HG03095 (cell line): Measurements from ENCODE around the gene FRAT2.
A peak's percentile ranks its signal among the peaks of the same experiment; 100 is the strongest.

Experiments used
- ATAC-seq: cut with Tn5 transposase; IDR thresholded peaks from one replicate; pipeline ENCODE4 v1.9.1; 2021; ENCODE audit warnings: moderate library complexity; ENCODE audit not compliant: unreplicated experiment

FRAT2 gene, protein sequence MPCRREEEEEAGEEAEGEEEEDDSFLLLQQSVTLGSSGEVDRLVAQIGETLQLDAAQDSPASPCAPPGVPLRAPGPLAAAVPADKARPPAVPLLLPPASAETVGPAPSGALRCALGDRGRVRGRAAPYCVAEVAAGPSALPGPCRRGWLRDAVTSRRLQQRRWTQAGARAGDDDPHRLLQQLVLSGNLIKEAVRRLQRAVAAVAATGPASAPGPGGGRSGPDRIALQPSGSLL

DNA sequence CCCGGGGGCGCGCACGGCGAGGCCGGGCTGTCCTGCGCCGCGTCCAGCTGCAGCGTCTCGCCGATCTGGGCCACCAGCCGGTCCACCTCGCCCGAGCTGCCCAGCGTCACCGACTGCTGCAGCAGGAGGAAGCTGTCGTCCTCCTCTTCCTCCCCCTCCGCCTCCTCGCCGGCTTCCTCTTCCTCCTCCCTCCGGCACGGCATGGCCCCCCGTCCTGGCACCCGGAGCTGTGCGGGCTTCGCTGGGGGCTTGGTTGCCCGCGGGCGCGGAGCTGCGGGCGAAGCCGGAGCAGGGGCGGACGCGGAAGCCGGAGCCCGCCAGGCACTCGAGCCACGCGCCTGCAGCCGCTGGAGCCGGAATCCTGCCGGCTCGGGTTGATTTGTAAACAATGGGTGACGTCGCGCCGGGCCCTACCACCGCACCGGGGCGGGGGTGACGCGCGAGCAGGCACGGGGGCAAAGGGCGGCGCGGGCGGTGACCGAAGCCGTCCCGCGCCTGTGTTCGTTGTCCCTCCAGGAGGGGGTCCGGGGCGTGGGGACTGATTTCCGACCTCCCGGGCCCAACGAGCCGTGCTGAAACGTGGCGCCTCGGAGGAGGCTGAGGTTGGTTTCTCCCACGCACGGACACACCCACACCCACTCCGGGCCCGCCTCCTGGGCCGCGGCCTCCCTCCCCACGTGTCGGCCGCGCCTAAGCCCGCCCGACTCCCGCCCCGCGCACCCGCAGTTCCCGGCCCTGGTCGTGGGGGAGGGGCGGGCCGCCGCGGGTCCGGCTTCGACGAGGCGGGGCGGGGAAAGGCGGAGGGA, at the start of gene FRAT2:
FRAT2 (minus strand) TSS at position 360 of the 806 bp plus-strand sequence; CDS start at position 203, 157 bp downstream.
- peak; percentile 84 for ATAC-seq

DNA sequence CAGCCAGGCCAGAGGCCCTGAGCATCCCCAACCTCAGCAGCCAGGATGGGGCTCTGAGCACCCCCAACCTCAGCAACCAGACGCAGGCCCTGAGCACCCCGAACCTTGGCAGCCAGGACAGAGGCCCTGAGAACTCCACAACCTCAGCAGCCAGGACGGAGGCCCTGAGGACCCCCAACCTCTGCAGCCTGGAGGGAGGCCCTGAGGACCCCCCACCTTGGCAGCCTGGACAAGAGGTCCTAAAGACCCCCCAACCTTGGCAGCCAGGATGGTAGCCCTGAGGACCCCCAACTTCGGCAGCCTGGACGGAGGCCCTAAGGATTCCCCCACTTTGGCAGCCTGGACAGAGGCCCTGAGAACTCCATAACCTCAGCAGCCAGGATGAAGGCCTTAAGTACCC, 49.6 kb upstream of the FRAT2 start:
- ATAC-seq, result no peak

DNA sequence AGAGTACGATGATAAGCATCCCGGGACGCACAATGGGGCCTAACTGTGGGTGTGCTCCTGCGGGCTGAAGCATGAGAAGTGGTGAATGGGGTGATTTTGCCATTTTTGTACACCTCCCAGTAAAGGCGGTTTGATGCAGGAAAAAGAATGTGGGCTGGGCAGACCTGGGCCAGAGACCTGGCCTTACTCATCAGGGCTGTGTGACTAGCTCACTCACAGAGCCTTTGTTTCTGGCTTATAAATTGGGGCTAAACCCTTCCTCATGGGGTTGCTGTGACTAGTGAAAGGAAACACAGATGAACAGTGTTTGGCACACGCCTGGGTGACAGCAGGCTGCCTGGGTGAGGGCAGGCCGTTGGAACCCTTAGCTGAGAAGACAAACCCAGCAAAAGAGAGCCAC, 48.6 kb upstream of the FRAT2 start:
- no peak for ATAC-seq

DNA sequence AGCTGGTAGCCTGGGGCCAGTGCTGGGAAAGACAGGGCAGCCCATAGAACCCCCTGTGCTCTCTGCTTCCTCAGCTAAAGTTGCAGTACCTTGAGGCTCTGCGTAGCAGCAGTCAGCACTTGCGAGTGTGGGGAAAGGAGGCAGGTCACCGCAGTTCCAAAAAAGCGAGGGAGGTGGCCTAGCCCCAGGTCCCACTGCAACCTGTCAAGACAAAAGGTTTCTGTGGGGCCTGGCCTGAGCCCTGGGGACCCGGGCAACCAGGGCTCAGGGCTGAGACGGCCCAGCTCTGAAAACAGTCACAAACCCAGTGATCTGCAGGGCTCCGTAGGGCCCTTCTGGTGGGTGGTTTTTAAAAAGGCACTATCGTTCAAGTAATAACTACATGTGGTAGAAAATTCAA, 47.1 kb upstream of the FRAT2 start:
- no peak for ATAC-seq

DNA sequence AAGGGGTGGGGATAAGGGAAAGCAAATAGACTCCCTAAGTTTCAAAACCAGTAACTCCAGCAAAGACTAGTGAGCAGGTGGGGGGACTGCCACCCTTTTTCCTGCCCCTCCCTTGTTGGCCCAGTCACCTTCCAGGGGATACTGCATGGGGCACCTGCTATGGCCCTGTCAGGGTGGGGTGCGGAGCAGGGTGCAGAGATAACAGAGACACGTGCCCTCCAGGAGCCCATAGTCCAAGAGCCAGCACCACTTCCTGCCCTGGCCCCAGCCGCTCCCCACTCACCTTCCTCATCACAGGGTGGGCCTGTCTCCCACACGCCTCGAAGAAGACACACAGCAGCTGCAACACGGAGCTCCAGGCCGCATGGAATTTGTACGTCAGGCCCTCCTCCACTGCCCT, 46.0 kb upstream of the FRAT2 start:
- ATAC-seq, result no peak

DNA sequence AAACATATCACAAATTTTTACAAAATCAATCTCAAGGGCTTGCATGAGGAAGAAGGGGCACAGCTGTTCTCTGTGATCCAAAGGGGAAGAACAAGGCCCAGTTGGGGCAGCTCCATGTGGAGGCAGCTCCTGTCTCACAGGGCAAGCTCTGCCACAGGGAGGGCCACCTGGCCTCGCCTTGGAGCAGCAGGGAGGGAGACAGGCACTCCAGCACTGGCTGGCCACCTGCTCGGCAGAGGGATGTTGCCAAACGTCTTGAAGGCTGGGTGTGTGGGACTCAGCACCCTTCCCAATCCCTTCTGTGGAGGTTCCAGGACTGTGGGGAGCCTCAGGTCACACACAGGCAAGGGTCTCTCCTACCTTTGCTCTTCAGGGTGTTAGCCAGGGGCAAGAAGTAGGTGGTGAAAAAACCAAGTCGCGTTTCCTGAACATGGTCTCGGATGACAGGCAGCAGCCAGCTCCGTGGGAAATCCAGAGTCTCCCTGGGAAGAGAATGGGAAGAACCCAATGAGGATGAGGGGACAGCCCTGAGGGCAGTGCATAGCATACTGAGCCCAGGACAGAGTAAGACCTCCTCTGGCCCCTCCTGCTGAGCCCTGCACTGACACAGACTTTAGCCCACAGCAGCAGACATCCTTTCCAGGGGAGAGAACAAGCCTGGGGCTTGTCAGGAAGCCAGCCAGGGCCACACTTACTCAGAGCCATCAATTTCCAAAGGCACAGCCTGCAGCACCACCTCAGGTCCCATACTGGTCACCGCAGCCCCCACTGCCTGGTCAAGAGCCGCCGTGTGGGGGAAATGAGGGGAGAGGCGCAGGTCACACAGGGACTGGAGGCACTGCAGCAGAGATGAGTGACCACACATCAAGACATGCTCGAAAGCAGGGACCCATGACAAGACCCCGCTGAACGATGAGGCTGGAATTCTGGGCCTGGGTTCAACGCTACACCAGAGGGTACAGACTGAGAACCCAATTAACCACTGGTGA, 44.7 kb upstream of the FRAT2 start:
- no peak for ATAC-seq

DNA sequence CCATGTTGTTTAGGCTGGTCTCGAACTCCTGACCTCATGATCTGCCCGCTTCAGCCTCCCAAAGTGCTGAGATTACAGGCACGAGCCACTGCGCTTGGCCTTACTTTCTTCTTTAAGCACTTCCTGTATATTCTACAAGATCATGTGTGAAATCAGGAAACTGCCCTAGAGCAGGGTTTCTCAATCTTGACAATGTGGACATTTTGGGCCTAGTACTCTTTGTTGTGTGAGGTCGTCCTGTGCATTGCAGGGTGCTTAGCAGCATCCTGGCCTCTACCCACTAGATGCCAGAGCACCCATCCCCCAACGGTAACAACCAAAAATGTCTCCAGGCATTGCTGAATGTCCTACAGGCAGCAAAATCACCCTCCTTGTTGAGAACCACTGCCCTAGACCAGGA, 41.9 kb upstream of the FRAT2 start:
- no peak for ATAC-seq

DNA sequence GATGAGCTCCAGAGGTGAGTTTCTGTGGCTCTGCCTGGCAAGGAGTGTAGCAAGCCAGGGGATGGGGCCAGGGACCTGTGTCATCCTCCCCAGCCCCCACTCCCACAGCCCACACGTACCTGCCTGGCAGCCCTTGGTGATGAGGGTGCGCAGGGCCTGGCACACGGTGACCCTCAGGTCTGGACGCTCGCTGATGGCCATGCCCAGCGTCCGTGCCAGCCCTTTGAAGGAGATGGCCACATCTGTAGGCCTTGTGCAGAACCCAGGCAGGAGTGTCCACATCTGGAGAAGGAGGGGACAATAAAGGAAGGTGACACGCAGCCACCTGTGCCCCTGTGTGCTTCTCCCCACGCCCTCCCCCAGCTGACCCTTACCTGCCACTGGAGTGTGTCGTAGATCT, 38.9 kb upstream of the FRAT2 start:
- no peak for ATAC-seq

DNA sequence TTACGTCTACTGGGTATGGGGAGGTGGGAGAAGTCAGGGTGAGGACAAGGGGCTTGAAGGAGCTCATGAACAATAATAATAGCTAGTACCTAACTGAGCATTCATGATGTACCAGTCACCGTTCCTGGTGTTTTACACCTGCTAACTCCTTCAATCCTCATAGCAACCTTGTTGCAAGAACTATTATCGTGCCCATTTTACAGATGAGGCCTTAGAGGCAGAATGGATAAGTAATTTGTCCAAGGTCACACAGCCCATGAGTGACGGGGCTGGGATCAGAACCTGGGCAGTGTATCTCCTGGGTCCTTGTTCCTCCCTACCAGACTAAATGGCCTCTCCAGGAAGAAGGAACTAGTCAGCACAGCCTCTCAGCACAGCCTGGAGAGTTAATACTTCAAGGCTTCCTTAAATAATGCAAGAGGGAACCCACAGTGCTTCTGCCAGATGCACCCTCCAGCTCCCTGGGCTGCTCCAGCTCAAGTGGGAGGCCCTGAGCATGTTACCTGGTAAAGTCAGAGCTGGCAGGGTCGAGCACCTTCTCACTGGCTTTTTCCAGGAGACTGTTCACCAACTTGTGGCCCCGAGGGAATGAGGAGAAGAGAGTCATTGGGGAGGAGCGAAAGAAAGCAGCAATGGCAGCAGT, 37.8 kb upstream of the FRAT2 start:
- no peak for ATAC-seq

DNA sequence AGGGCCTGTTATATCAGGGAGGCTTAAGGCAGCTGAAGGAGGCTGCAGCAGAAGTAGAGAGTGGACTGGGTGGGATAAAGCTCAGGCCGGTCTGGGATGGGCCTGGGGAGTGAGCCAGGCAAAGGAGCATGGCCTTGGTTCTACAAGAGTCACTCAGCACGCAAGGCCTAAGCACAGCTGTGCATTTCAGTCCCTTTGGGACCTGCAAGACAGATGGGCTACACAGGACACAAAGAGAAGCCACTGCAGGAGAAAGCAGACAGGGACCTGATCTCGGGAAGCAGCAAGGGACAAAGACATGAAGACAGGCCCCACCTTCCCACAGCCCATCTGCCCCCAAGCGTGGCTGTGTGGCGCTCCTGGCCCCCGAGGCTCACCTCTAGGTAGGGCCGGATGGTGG, 37.2 kb upstream of the FRAT2 start:
- ATAC-seq, result no peak

DNA sequence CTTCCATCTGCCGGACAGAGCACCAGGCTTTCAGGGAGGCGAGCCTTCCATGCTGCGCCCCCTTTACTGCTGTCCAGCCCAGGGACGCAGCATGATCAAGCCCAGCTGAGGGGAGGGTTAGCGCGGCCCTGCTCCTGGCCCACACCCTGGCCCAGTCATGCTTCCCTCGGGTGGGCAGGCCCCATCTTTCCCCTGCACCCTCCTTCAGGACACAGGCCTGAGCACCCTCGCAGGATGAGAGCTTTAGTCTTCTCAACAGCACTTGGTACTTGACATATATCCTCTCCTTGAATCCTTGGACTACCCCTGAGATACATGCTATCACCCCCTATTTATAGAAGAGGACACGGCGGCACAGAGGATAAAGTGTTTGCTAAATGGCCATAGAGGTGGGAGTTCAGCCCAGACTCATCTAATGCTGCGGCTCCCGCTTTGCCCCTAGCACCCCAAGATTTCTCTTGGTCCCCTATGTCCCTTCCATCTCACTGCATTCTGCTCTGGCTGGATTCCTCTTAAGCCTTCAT, 32.7 kb upstream of the FRAT2 start:
- no peak for ATAC-seq

DNA sequence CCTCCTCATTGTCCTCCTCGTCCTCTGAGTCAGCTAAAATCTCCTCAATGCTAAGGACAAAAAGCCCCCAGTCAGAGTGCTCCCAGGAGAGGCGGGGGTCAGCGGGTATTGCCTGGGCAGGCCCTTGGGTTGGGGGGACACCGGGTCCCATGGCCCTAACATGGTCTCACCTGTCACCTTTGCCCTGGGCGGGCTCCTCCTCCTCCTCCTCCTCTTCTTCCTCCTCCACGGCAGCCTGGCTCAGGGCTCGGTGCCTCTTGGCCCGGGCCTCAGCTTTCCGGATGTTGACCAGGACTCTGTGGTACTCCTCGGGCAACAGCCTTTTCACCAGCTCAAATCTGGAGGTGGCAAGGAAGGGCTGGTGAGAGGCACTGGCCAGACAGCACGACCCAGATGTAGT, 32.0 kb upstream of the FRAT2 start:
- no peak for ATAC-seq

DNA sequence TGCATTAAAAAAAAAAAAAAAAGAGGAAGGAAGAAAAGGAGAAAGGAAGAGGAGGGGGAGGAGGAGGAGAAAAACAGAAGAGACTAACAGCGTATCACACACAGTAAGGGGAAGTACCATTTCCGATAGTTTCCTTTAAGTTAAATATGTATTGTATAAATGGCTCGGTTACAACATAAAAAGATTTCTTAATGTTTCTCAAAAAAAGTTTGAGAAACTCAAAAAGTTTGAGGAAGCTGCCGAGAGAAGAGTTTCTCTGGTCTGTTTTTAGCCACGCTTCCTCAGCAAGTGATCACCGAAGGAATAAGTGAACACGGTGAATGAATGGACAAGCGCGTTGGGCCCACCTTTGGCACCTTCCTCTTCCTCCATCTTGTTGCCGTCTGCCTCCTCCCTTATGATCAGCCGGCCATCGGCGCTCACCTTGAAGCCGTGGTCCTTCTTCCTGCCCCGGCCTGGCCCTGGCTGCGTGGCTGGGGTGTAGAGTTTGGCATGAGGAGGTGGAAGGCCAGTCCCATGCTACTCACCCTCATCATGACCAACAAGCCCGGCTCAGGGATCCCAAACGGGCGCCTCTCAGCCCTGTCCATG, 31.3 kb upstream of the FRAT2 start:
- no peak for ATAC-seq

DNA sequence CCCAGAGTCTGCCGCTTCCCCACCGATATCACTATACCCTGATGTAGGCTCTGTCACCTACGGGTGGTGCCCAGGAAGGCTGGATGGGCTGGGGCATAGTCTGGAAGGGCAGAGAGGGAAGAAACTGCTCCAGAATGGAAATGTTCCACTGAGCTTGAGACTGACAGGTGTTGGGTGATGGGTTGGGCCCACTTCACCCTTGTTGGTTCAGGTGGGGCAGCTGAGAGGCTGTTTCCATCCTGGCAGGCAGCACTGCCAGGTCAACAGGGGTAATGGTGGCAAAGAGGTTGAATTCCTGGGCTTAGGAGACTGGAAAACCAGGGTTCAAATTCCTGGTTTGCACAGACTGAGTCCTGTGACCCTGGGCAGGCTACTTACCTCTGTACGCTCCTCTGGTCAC, 28.5 kb upstream of the FRAT2 start:
- no peak for ATAC-seq

DNA sequence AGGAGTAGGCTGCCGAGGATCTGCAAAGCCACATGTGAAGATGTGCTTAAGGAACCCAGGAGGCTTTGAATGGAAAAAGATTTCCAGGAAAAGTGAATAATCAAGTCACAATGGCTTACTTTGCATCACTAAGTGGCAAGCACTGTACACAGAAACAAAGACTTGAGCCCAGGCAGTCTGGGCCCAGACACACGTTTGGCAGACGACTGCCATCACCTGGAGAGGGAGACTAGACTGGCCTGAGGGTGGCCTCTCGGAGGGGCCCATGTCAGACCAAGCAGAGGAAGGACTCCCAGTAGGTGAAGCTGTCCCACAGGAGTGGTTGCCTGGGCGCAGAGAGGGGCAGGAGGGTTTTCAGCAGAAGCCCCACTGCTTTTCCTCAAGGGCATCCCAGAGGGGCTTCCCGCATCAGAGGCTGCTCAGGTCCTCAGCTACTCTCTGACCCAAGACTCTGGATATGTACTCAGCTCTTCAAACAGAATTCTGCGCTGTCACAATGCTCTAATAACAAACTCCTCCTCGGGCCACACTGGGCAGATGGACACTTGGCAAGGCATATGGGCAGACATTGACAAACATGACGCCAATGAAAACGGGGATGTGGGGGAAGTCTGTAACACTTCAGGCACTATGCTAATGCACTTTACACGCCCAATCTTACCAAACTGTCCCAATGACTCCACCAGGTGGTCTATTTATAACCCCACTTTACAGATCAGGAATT, 27.9 kb upstream of the FRAT2 start:
- no peak for ATAC-seq

DNA sequence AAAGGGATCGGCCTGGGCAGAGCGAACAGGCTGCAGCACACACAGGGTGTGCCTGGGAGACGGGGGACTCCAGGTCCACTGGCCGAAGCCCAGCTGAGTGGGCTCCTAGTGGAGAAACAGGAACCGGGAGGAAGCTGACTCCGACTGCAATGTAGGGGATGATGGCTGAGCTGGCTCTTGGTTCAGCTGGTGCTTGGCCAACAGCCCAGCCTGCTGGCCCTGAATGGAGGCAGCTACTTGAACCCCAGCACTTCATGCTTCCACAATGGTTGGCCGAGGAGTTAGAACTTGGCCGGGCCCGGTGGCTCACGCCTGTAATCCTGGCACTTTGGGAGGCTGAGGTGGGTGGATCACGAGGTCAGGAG, 27.0 kb upstream of the FRAT2 start:
- no peak for ATAC-seq

DNA sequence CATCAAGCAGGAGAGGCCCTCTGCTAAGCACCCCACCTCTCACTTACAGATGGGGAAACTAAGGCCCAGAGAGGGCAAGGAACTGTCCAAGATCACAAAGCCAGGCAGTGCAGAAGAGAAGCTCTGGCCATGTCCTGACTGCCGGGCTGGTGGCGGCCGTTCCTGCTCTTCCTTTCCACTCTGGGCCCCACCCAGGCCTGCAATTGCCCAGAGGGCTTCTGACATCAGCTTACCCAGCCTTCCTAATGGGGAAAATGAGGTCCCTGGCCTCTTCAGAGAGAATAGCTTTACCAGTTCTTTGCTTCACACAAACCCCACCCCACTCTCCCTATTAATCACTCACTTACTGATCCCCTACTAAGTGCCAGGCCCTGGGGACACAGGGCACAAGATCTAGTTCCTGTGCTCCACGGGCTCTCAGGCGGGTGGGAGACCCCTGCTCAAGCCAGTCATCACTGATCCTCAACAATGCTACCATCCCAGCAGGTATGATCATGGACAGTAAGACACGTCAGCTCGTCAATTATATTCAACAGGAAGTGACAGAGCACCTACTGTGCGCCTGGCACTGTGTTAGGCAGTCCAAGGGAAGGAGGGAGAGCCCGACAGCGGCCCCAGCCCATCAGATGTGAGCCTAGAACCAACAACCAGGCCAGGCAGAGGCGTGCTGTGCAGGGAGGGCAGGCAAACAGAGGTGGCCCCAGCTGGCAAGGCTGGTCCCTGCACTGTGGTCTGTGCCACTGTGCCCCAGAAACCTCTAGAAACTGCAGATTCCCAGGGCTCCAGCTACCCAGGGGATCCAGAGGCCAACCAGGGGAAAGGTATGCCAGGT, 26.4 kb upstream of the FRAT2 start:
- no peak for ATAC-seq

DNA sequence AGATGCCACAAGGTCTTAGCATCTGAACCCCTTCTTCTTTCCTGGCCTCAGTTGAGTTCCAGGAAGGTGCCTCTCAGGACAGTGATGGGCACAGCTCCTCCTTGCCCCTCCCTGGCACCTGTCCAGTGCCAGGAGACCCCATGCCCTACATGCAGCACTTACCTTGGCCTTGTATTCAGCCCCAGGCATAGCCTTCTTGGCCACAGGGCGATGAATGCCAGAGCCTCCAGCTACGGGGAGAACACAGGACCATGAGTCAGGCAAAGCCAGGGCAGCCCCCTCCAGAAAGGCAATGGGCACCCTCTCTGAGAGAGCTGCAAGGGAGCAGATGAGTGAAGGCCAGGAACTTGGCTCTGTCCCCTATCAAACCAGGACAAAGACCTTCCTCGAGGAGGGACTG, 24.3 kb upstream of the FRAT2 start:
- no peak for ATAC-seq

DNA sequence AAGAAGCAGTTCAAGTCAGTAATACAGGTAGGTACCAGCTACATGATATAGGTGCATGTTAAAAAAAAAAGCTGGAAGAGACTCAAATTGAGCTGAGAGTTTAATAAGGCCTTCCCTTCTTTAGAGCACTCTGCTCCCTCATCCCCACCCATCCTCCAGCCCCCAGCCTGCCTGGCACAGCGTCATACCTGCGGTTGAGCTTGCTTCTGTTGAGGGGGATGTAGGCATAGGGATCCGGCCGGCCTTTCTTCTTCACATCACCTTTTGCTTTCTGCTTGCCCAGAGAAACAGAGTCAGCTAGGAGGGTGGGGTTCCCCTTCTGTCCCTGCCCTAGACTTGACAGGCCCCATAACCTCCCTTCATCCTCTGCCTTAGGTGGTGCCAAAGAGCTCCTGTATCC, 23.8 kb upstream of the FRAT2 start:
- ATAC-seq, result no peak
